Loucy (cell line): Measurements from ENCODE around the gene KRTAP6-2.

ENCODE experiments used
- H2AFZ ChIP-seq: fragments of 200-600 bp; sonication (generic); 2 replicates; pipeline ENCODE4 v1.6.0; 2016; ENCODE audit warnings: antibody characterized with exemption, mild to moderate bottlenecking, low read length, moderate library complexity
- H3F3A ChIP-seq: fragments of 200-600 bp; 2 replicates; pipeline ENCODE4 v1.6.0; 2016; ENCODE audit warnings: antibody characterized with exemption, low read depth, mild to moderate bottlenecking
- H3K27me3 ChIP-seq: fragments of 200-600 bp; sonication (generic); 2 replicates; pipeline ENCODE4 v1.6.1; 2014; ENCODE audit warnings: low read length, mild to moderate bottlenecking; ENCODE audit not compliant: insufficient read depth, poor library complexity, severe bottlenecking
- H3K36me3 ChIP-seq: fragments of 200-600 bp; sonication (generic); 2 replicates; pipeline ENCODE4 v1.6.1; 2016; ENCODE audit warnings: low read length; ENCODE audit not compliant: insufficient read depth
- H3K4me1 ChIP-seq: fragments of 200-600 bp; sonication (generic); 2 replicates; pipeline ENCODE4 v1.5.1; 2014; ENCODE audit warnings: low read length, mild to moderate bottlenecking; ENCODE audit not compliant: insufficient read depth, poor library complexity, severe bottlenecking
- H3K4me2 ChIP-seq: fragments of 200-600 bp; sonication (generic); 2 replicates; pipeline ENCODE4 v1.6.0; 2014; ENCODE audit warnings: antibody characterized with exemption, low read length, low read depth, mild to moderate bottlenecking; ENCODE audit not compliant: poor library complexity, severe bottlenecking
- H3K4me3 ChIP-seq: fragments of 200-600 bp; sonication (generic); 2 replicates; pipeline ENCODE4 v1.5.1; 2014; ENCODE audit warnings: low read length, mild to moderate bottlenecking, mixed read lengths; ENCODE audit not compliant: poor library complexity, severe bottlenecking
- H3K79me2 ChIP-seq: fragments of 200-600 bp; sonication (generic); 2 replicates; pipeline ENCODE4 v1.6.1; 2014; ENCODE audit warnings: low read length; ENCODE audit not compliant: insufficient read depth
- H3K9ac ChIP-seq: fragments of 200-600 bp; sonication (generic); 2 replicates; pipeline ENCODE4 v1.6.0; 2014; ENCODE audit warnings: mild to moderate bottlenecking, low read depth, low read length, moderate library complexity; ENCODE audit not compliant: poor library complexity, severe bottlenecking
- H3K9me2 ChIP-seq: fragments of 200-600 bp; sonication (generic); replicated peaks from 2 replicates; pipeline ENCODE4 v1.6.1; 2016; ENCODE audit warnings: low read depth, low read length, mixed read lengths
- H3K9me3 ChIP-seq: fragments of 200-600 bp; sonication (generic); 2 replicates; pipeline ENCODE4 v1.6.1; 2014; ENCODE audit warnings: mild to moderate bottlenecking, antibody characterized with exemption, low read length, low read depth; ENCODE audit not compliant: insufficient read depth
- H4K20me1 ChIP-seq: fragments of 200-600 bp; sonication (generic); 2 replicates; pipeline ENCODE4 v1.6.0; 2014; ENCODE audit warnings: antibody characterized with exemption, low read length, mild to moderate bottlenecking; ENCODE audit not compliant: insufficient read depth, poor library complexity, severe bottlenecking
- EZH2phosphoT487 ChIP-seq: fragments of 200-600 bp; IDR thresholded peaks from 2 replicates; pipeline ENCODE4 v1.6.1; 2018; ENCODE audit warnings: antibody characterized with exemption, mild to moderate bottlenecking, moderate library complexity, borderline replicate concordance
- TF ChIP-seq, protein P1 (sequence below): fragments of 200-600 bp; sonication (generic); conservative IDR thresholded peaks from 2 replicates; pipeline ENCODE4 v1.5.1; 2014; ENCODE audit warnings: mild to moderate bottlenecking, antibody characterized with exemption, low read length

Gene KRTAP6-2

DNA sequence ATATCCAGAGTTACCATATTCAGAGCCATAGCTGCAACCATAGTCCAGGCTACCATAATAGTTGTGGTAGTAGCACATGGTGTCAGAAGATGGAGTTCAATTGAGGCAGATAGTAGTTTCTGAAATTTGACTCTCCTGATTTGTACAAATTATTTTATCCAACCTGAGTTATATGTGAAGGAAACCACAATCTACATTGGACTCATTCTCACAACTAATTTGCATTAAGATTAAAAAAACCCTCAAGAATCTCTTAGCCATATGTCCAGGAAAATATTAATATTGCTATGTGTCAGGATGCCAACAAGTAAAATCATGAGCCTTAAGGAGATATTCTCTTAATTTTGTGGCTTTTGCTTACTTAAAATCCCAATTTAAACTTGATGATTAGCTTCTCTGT lies 8.4 kb downstream of the KRTAP6-2 start, which contains the start of gene KRTAP22-2:
TSS of gene KRTAP22-2 (minus strand) at position 101 of the 400 bp plus-strand sequence.
- Histone ChIP-seq H3K9ac (no peak within 1 kb of the TSS), H3K79me2 (no peaks in the 10 kb centered on the region), H3K27me3 (no peaks in the 10 kb centered on the region), H3K4me2 (no peak within 1 kb of the TSS), H3K36me3 (no peaks in the 10 kb centered on the region), H3F3A (no peaks in the 10 kb centered on the region), H3K4me1 (no peaks in the 10 kb centered on the region), H3K9me3 (no peaks in the 10 kb centered on the region), H3K4me3 (no peak within 1 kb of the TSS), H4K20me1 (no peaks in the 10 kb centered on the region), H2AFZ (no peak within 1 kb of the TSS), H3K9me2 (no peaks in the 10 kb centered on the region)
- TF ChIP-seq, protein P1, sequence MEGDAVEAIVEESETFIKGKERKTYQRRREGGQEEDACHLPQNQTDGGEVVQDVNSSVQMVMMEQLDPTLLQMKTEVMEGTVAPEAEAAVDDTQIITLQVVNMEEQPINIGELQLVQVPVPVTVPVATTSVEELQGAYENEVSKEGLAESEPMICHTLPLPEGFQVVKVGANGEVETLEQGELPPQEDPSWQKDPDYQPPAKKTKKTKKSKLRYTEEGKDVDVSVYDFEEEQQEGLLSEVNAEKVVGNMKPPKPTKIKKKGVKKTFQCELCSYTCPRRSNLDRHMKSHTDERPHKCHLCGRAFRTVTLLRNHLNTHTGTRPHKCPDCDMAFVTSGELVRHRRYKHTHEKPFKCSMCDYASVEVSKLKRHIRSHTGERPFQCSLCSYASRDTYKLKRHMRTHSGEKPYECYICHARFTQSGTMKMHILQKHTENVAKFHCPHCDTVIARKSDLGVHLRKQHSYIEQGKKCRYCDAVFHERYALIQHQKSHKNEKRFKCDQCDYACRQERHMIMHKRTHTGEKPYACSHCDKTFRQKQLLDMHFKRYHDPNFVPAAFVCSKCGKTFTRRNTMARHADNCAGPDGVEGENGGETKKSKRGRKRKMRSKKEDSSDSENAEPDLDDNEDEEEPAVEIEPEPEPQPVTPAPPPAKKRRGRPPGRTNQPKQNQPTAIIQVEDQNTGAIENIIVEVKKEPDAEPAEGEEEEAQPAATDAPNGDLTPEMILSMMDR, result no peak
- TF ChIP-seq EZH2phosphoT487, result no peak

DNA sequence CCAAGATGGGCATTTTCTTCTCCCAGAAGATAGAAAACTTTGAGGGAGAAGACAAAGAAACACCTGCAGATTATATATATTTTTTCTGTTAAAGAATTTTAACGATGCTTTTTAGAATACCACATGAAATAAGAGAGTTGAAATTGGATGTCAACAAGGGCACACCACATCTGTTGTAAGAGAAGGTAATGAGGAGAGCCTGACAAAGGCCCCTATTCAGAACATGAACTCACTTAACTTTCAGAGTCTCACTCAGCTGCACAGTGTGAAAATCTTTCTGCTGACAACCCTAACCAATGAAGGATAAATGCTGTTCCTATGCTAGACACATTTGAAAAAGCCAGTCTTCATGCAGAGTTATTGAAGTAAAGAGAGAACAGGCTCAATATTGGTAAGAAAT lies 15.8 kb downstream of the KRTAP6-2 start:
- Histone ChIP-seq H3K4me3 (no peak overlapping the region), H3K9ac (no peak overlapping the region), H3K79me2 (no peaks in the 10 kb centered on the region), H3K36me3 (no peaks in the 10 kb centered on the region), H2AFZ (no peak overlapping the region), H3K9me2 (no peaks in the 10 kb centered on the region), H4K20me1 (no peaks in the 10 kb centered on the region), H3K4me2 (no peak overlapping the region), H3K9me3 (no peaks in the 10 kb centered on the region), H3K27me3 (no peaks in the 10 kb centered on the region), H3K4me1 (no peaks in the 10 kb centered on the region), H3F3A (no peaks in the 10 kb centered on the region)
- TF ChIP-seq, protein P1, result no peak
- TF ChIP-seq EZH2phosphoT487, result no peak

DNA sequence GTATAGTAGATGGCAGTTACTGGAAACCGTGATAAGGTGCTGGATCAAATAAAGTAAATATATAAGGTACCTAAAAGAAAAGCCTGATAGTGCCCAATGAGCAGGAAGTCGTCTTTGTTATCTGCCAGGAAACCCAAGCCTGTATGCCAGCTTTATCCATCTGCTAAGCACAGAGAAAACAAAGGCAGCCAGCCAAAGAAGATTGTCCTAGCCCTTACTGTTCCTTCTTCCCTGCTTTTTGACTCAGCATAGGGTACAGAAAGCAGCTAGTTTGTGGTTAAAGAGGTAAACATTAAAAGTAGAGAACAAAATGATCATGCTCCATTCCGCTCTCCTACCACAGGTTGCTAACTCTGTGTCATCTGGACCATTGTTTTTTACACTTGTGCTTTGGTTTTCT lies 18.6 kb downstream of the KRTAP6-2 start:
- no peaks in the 10 kb centered on the region for H3K9me3 ChIP-seq
- H2AFZ ChIP-seq, result no peak overlapping the region
- no peaks in the 10 kb centered on the region for H4K20me1 ChIP-seq
- no peaks in the 10 kb centered on the region for H3K4me1 ChIP-seq
- H3K9ac ChIP-seq, result no peak overlapping the region
- H3K4me3 ChIP-seq, result no peak overlapping the region
- no peaks in the 10 kb centered on the region for H3F3A ChIP-seq
- no peak for TF ChIP-seq EZH2phosphoT487
- TF ChIP-seq, protein P1, result no peak
- H3K4me2 ChIP-seq, result no peak overlapping the region
- no peaks in the 10 kb centered on the region for H3K9me2 ChIP-seq
- no peaks in the 10 kb centered on the region for H3K36me3 ChIP-seq
- no peaks in the 10 kb centered on the region for H3K79me2 ChIP-seq
- no peaks in the 10 kb centered on the region for H3K27me3 ChIP-seq
